Measurements from ENCODE around the gene KCMF1. TPM values are rescaled to one million over a fixed set of nuclear protein-coding genes. Genes with fewer than 3 reads are reported as not detected.

The KCMF1 gene
- total and polyA plus RNA-seq, 10 of the 15 experiments (the other 5 are each of a cell fraction or from before 2014, with no cell fraction given) = 8.4 to 124 (median 43.0) TPM

GRCh38 chr2:85010404-85010803, 39.4 kb downstream of the KCMF1 start:
- ATAC-seq = no peak

GRCh38 chr2:85011098-85011497, 40.1 kb downstream of the KCMF1 start:
- Histone ChIP-seq H3K4me3 (no peak overlapping the region), H3K9ac (ENCODE audit: control insufficient read depth, insufficient read depth, low read length) (no peak overlapping the region), H3K27me3 (replicated peaks in 1 of 2; ENCODE audit: control insufficient read depth in 2 of 2, insufficient read depth in 2 of 2, low read length in 1 of 2) (no peaks in the 10 kb centered on the region), H3K9me3 (replicated peaks; ENCODE audit: control insufficient read depth, insufficient read depth, low read length) (no peaks in the 10 kb centered on the region; the same call in 2 of the 3 replicates), H4K20me1 (ENCODE audit: control insufficient read depth, insufficient read depth) (no peaks in the 10 kb centered on the region), H3K27ac (ENCODE audit: control insufficient read depth, insufficient read depth) (no peak overlapping the region), H3K4me2 (ENCODE audit: control insufficient read depth, insufficient read depth) (no peak overlapping the region), H3K36me3 (ENCODE audit: control insufficient read depth in 2 of 2, insufficient read depth in 2 of 2, low read length in 1 of 2) (peaks cover 4 to 5% of the 10 kb centered on the region in 2 experiments), H3K79me2 (ENCODE audit: control insufficient read depth, insufficient read depth, low read length) (peaks cover 88% of the 10 kb centered on the region), H2AFZ (ENCODE audit: control insufficient read depth, low read depth, low read length) (no peak overlapping the region), H3K4me1 (ENCODE audit: control insufficient read depth, insufficient read depth, low read length) (peaks cover 32% of the 10 kb centered on the region)
- ChIA-PET RAD21 (ENCODE audit: unreplicated experiment) (interaction anchor here (0.7 to 4.5 kb wide), 2 partner anchors 64 to 85 kb away, joined by 4 to 15 read pairs; no protein-coding TSS in a partner anchor), POLR2A (interaction anchor here (0.7 to 1.3 kb wide), 3 partner anchors 10 to 334 kb away, joined by 4 to 6 read pairs (median 5); no protein-coding TSS in a partner anchor), SMC1A (ENCODE audit: uncharacterized antibody, unreplicated experiment) (interaction anchor here (1.2 to 2.5 kb wide), 4 partner anchors 68 to 105 kb away, joined by 3 to 5 read pairs (median 4); no protein-coding TSS in a partner anchor), CTCF (interaction anchor here (1.1 to 6.7 kb wide), 4 partner anchors 9 to 85 kb away, joined by 3 to 61 read pairs (median 10); no protein-coding TSS in a partner anchor)
- BruUV-seq (replicated peaks) = no TSS peak
- in situ Hi-C loops (cut with MboI) (loop anchor here (5.0 kb wide), 1 partner anchor 84 kb away; no protein-coding TSS in a partner anchor), intact Hi-C loops (cut with micrococcal nuclease; ENCODE audit: unreplicated experiment) (loop anchor here (5.0 kb wide), 3 partner anchors 39 to 129 kb away; partner anchors contain the start of genes KCMF1 and TRABD2A)
- FAIRE-seq (peak; percentile 77), ATAC-seq (0 out of 3 replicates have a peak, but pooled peaks have one; percentile 10), DNase-seq (ENCODE audit: low read depth, low spot score) (no peak)
- 5% methylated on average over 3 of the region's 3 CpGs for WGBS (ENCODE audit: insufficient coverage, insufficient replicate concordance, low lambda C conversion rate, missing lambda C conversion rate)
- 0 out of 2 replicates have a peak, but pooled peaks have one; percentile 18 for TF ChIP-seq TCF7 (IDR thresholded peaks at IDR 0.05; ENCODE audit: borderline replicate concordance)
- TF ChIP-seq, protein P1, sequence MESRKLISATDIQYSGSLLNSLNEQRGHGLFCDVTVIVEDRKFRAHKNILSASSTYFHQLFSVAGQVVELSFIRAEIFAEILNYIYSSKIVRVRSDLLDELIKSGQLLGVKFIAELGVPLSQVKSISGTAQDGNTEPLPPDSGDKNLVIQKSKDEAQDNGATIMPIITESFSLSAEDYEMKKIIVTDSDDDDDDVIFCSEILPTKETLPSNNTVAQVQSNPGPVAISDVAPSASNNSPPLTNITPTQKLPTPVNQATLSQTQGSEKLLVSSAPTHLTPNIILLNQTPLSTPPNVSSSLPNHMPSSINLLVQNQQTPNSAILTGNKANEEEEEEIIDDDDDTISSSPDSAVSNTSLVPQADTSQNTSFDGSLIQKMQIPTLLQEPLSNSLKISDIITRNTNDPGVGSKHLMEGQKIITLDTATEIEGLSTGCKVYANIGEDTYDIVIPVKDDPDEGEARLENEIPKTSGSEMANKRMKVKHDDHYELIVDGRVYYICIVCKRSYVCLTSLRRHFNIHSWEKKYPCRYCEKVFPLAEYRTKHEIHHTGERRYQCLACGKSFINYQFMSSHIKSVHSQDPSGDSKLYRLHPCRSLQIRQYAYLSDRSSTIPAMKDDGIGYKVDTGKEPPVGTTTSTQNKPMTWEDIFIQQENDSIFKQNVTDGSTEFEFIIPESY (IDR thresholded peaks at IDR 0.05) = no peak
- TF ChIP-seq, protein P2, sequence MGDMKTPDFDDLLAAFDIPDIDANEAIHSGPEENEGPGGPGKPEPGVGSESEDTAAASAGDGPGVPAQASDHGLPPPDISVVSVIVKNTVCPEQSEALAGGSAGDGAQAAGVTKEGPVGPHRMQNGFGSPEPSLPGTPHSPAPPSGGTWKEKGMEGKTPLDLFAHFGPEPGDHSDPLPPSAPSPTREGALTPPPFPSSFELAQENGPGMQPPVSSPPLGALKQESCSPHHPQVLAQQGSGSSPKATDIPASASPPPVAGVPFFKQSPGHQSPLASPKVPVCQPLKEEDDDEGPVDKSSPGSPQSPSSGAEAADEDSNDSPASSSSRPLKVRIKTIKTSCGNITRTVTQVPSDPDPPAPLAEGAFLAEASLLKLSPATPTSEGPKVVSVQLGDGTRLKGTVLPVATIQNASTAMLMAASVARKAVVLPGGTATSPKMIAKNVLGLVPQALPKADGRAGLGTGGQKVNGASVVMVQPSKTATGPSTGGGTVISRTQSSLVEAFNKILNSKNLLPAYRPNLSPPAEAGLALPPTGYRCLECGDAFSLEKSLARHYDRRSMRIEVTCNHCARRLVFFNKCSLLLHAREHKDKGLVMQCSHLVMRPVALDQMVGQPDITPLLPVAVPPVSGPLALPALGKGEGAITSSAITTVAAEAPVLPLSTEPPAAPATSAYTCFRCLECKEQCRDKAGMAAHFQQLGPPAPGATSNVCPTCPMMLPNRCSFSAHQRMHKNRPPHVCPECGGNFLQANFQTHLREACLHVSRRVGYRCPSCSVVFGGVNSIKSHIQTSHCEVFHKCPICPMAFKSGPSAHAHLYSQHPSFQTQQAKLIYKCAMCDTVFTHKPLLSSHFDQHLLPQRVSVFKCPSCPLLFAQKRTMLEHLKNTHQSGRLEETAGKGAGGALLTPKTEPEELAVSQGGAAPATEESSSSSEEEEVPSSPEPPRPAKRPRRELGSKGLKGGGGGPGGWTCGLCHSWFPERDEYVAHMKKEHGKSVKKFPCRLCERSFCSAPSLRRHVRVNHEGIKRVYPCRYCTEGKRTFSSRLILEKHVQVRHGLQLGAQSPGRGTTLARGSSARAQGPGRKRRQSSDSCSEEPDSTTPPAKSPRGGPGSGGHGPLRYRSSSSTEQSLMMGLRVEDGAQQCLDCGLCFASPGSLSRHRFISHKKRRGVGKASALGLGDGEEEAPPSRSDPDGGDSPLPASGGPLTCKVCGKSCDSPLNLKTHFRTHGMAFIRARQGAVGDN (IDR thresholded peaks at IDR 0.05) = no peak

More at GRCh38 chr2:85010404-85010803, 39.4 kb downstream of the KCMF1 start:
- H3K9ac ChIP-seq (ENCODE audit: control insufficient read depth, insufficient read depth, low read length) = no peak overlapping the region
- peaks cover 4 to 5% of the 10 kb centered on the region in 2 experiments for H3K36me3 ChIP-seq (ENCODE audit: control insufficient read depth in 2 of 2, insufficient read depth in 2 of 2, low read length in 1 of 2)
- no peaks in the 10 kb centered on the region; the same call in 2 of the 3 replicates for H3K9me3 ChIP-seq (replicated peaks; ENCODE audit: control insufficient read depth, insufficient read depth, low read length)
- no peak overlapping the region for H2AFZ ChIP-seq (ENCODE audit: control insufficient read depth, low read depth, low read length)
- peak overlapping the region; percentile 27; the same call in 1 of the 2 replicates for H3K27ac ChIP-seq (ENCODE audit: control insufficient read depth, insufficient read depth)
- H3K27me3 ChIP-seq (replicated peaks in 1 of 2; ENCODE audit: control insufficient read depth in 2 of 2, insufficient read depth in 2 of 2, low read length in 1 of 2) = no peaks in the 10 kb centered on the region
- POLR2A ChIA-PET = interaction anchor here (0.7 to 1.3 kb wide), 3 partner anchors 9 to 335 kb away, joined by 3 to 6 read pairs (median 4); no protein-coding TSS in a partner anchor
- no peak overlapping the region for H3K4me3 ChIP-seq
- DNase-seq (ENCODE audit: low read depth, low spot score) (no peak), FAIRE-seq (no peak)
- H3K4me1 ChIP-seq (ENCODE audit: control insufficient read depth, insufficient read depth, low read length) = peaks cover 33% of the 10 kb centered on the region
- 0 out of 2 replicates have a peak overlapping the region, but pooled peaks have one; percentile 12 for H3K4me2 ChIP-seq (ENCODE audit: control insufficient read depth, insufficient read depth)
- RAD21 ChIA-PET (ENCODE audit: unreplicated experiment) = interaction anchor here (0.7 to 4.5 kb wide), 2 partner anchors 64 to 85 kb away, joined by 4 to 15 read pairs; no protein-coding TSS in a partner anchor
- H3K79me2 ChIP-seq (ENCODE audit: control insufficient read depth, insufficient read depth, low read length) = peaks cover 88% of the 10 kb centered on the region
- TF ChIP-seq HCFC1 (IDR thresholded peaks at IDR 0.05; ENCODE audit: low read length) = no peak
- TF ChIP-seq SPI1 (IDR thresholded peaks at IDR 0.05; ENCODE audit: borderline replicate concordance, insufficient read depth, low read depth, low read length) = peak; percentile 43; the same call in 1 of the 2 replicates
- WGBS (ENCODE audit: insufficient coverage, insufficient replicate concordance, low lambda C conversion rate, missing lambda C conversion rate) = 100% methylated on average over 1 of the region's 1 CpG
- SMC1A ChIA-PET (ENCODE audit: uncharacterized antibody, unreplicated experiment) = interaction anchor here (1.2 to 2.5 kb wide), 4 partner anchors 64 to 104 kb away, joined by 3 to 5 read pairs (median 4); no protein-coding TSS in a partner anchor
- intact Hi-C loops (cut with micrococcal nuclease; ENCODE audit: unreplicated experiment) = loop anchor here (5.0 kb wide), 3 partner anchors 38 to 128 kb away; partner anchors contain the start of genes KCMF1 and TRABD2A
- in situ Hi-C loops (cut with MboI) = loop anchor here (5.0 kb wide), 1 partner anchor 83 kb away; no protein-coding TSS in a partner anchor
- CTCF ChIA-PET = interaction anchor here (0.6 to 6.7 kb wide), 5 partner anchors 12 to 143 kb away, joined by 3 to 61 read pairs (median 6); no protein-coding TSS in a partner anchor
- BruUV-seq (replicated peaks) = no TSS peak
- no peaks in the 10 kb centered on the region for H4K20me1 ChIP-seq (ENCODE audit: control insufficient read depth, insufficient read depth)
